ENCODE results near the gene OPTC.

DNA sequence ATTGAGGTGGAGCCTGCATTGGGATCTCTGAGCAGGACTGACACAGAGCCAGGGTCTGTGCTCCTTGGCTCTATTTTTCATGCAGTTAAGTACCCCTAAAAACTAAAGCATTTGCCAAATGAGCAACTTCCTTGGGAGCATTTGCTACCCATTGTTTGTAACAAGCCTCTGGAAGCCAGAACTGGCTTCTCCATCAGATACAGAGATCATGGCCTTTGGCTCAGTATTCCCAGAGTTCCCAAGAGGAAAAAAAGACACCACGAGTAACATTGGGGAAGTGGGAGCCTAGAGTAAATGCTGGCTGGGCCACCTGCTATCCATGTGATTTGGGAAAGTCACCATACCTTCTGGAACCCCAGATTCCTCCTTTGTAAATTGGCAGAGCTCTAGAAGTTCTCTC is 44.8 kb downstream of the OPTC start:
- TF ChIP-seq, protein P1, sequence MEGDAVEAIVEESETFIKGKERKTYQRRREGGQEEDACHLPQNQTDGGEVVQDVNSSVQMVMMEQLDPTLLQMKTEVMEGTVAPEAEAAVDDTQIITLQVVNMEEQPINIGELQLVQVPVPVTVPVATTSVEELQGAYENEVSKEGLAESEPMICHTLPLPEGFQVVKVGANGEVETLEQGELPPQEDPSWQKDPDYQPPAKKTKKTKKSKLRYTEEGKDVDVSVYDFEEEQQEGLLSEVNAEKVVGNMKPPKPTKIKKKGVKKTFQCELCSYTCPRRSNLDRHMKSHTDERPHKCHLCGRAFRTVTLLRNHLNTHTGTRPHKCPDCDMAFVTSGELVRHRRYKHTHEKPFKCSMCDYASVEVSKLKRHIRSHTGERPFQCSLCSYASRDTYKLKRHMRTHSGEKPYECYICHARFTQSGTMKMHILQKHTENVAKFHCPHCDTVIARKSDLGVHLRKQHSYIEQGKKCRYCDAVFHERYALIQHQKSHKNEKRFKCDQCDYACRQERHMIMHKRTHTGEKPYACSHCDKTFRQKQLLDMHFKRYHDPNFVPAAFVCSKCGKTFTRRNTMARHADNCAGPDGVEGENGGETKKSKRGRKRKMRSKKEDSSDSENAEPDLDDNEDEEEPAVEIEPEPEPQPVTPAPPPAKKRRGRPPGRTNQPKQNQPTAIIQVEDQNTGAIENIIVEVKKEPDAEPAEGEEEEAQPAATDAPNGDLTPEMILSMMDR (IDR thresholded peaks at IDR 0.05), result no peak
- TF ChIP-seq POLR2AphosphoS5 (IDR thresholded peaks at IDR 0.05) (no peak), POLR2A (IDR thresholded peaks at IDR 0.05) (no peak)

Data from stomach (tissue), 4 donors.